CD4-positive, alpha-beta T cell treated with Interleukin-15 for 4 hours (primary cell): Measurements from ENCODE around the gene MEPCE.

Source experiments
- DNase-seq: peaks from one replicate; pipeline ENCODE4 v3.0.0-alpha.2; 2020; ENCODE audit warnings: low spot score

MEPCE gene

GRCh38 chr7:100464791-100465190 lies 35.2 kb downstream of the MEPCE start:
- no peak for DNase-seq

DNA sequence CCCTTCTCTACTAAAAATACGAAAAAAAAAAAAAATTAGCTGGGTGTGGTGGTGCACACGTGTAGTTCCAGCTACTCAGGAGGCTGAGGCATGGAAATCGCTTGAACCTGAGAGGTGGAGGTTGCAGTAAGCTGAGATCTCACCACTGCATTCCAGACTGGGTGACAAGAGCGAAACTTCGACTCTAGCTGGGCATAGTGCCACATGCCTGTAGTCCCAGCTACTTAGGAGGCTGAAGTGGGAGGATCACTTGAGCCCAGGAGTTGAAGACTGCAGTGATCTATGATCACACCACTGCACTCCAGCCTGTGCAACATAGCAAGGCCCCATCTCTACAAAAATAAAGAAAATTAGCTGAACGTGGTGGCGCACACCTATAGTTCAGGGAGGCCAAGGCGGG lies 35.7 kb downstream of the MEPCE start:
- DNase-seq: no peak

DNA sequence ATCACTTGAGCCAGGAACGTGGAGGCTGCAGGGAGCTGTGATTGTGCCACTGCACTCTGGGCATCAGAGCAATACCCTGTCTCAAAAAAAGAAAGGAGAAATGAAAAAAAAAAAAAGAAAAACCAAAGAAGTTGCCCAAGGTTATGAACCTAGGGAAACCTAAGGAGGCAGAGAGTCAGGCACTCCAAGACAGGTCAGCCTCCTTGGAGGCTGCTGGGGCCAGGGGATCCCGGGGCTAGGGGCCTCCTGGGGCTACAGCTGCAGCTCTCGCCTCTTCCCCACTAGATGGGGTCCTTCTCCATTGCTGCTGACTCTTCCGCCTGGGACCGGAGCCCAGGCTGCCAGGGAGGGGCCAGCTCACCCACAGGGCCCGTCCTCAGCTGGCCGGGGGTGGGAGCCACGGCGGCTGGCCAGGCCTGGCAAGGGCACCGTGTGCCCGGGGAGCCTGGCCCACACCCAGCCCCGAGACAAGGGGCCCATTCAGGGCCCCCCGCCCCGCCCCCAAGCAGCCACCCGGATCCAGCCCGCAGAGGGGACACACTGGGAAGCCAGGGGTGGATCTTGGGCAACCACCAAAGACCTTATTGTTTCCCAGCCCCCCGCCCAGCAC lies 36.2 kb downstream of the MEPCE start:
- DNase-seq: no peak

GRCh38 chr7:100466653-100467605 lies 37.3 kb downstream of the MEPCE start:
- DNase-seq: no peak

DNA sequence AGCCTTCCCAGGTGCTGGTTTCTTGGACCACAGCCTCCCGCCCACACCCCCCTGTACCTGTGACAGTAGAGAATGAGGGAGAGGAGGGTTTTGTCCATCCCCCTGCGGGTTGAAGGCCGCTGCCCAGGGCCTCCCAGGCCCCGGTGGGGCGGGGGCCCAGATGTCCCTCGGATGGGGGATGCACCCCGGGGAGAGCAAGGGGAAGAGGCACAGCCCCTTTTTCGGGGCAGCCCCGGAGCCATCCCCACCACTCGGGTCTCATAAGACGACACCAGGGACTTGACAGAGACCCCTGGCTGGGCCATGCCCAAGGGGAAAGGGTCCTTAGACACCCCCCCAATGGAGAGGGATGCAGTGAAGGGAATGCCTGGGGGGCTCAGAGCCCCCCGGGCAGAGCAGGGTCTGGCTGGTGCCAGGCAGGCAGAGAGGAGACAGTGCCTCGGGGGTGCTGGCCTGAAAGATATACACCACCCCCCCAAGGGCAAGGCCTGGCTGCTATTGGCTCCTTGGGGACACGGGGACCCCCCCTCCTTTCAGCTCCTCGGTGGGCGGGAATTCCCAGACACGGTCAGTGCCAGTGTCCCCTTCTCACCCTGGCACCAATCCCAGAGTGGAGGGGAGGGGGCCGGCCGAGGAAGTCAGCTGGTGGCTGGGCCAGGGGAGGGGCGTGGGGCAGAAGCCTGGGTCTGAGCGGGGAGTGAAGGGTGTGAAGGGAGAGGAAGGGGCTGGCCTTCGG lies 38.2 kb downstream of the MEPCE start:
- DNase-seq: no peak

GRCh38 chr7:100469227-100470044 lies 39.8 kb downstream of the MEPCE start:
- DNase-seq: peak; percentile 78

- no peak for DNase-seq
Observed at GRCh38 chr7:100471021-100471420, 41.4 kb downstream of the MEPCE start.

GRCh38 chr7:100472121-100472851 lies 42.7 kb downstream of the MEPCE start:
- DNase-seq: no peak

GRCh38 chr7:100472854-100473499 lies 43.3 kb downstream of the MEPCE start:
- DNase-seq: no peak

- DNase-seq: no peak
Observed at GRCh38 chr7:100475549-100475948, 45.9 kb downstream of the MEPCE start.

GRCh38 chr7:100476101-100476780 lies 46.6 kb downstream of the MEPCE start:
- no peak for DNase-seq

DNA sequence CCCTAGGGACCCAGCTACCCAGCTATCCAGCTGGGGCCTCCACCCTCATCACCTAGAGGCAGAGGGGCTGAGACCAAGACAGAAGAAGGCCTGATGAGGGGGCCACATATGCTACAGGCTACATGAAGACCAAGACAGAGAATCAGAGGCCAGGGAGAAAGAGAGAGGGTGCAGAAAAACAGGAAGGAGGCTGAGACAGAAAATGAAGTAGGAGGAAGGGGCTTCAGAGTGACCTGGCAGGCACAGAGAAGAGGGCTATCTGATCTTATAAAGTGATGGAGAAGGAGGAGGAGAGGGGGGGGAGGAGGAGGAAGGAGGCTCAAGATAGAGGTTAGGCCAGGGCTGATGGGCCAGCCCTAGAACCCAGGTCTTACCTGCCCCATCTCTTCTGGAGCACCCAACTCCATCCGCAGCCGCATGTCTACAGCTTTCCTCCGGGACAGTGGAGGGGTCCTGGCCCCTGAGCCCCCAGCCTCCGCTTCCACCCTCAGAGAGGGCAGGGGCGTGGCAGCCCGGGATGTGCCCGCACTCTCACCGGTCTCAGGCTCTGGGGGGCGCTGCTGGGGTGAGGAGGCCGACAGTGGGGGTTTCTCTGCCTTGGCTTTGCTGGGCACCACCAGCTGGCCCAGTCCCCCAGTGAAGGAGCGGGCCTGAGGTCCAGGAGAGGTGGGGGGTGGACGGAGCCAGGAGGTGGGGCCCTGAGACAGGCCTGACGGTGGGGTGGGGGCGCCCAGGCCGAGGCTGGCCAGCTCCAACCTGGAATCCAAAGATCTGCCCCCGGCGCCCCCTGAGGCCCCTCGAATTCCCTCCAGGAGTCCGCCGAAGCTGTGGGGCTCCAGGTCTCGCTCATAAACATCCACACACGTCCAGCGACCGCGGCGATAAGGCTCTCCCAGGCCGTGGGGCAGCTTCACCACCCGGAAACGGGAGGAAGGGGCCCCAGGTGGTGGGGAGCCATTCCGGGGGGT lies 47.6 kb downstream of the MEPCE start:
- no peak for DNase-seq

DNA sequence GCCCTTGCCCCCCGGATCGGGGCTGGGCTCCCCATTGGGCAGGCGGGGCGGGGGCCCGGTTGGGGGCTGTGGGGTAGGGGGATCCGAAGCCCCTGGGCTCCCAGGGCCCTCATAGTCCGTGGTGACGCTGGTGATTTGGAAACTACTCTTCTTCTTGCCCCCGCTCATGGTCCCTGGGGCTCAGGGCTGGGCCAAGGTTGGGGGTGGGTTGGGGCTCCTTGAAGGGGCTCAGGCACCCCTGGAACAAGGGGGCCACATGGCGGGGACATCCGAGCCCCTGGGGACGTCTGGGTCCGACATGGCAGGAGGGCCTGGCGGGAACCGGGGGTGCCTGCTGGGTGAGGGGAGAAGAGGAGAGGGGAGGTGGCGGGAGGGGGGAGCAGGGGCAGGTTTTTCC lies 48.2 kb downstream of the MEPCE start:
- no peak for DNase-seq

GRCh38 chr7:100478958-100479660 lies 49.5 kb downstream of the MEPCE start, which contains the start of gene TSC22D4:
Gene TSC22D4 (minus strand): TSS chr7:100479214. CDS start chr7:100478038, 1,176 bp downstream.
- DNase-seq: peak; percentile 94

DNA sequence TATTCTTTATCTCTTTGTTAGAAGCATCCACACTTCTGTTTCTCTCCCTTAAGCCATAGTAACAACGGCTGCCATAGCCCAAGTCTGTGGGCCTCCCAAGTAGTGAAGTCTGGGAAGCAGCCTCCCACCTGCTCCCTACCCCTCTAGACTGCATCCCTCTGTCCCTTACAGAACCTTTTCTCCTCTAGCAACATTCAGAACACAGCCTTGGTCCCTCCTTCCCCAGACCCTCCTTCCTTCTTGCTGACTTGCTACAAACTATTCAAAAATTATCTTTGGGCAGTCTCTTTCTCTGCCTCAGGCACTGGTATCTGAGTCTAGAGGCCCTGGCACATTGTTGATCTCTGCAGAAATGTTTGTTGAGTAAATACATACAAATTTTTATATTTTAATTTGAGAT lies 51.8 kb downstream of the MEPCE start:
- no peak for DNase-seq

GRCh38 chr7:100482728-100483089 lies 53.1 kb downstream of the MEPCE start:
- DNase-seq: no peak

DNA sequence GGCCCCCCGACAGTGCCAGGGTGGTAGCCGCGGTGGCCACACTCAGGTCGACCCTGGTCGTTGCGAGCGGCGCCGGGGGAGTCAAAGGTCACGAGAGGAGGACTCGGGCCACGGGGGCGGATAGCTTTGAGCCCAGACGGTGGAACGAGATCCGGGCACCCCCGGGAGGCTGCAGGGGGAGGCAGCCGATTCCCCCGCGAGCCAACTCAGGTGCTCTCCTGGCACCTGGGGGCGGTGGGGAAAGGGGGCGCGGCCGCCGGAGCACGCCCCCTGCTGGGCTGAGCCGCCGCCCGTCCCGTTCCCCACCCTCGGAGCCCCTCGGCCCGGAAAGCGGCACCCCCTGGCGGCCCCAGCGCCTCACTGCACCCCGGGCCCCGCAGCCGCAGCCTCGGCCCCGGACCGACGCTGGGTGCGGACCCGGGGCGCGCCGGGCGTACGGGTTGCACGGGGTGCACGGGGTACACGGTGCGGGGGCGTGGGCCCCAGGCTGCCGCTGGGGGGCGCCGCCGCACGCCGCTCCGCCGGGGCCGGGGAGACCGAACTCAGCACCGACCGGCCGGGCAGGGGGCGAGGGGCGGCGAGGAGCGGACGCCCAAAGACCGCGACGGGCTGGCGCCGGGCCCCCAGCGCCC lies 53.6 kb downstream of the MEPCE start:
- peak; percentile 82 for DNase-seq
